ENCODE results near the gene NMS. TPM values are rescaled to one million over a fixed set of nuclear protein-coding genes. Genes with fewer than 3 reads are reported as not detected.

The NMS gene
- total RNA-seq, 1 experiment from 2014 or later = not detected

GRCh38 chr2:100524331-100524730, 54.0 kb downstream of the NMS start:
- no peaks in the 10 kb centered on the region for H3K79me2 ChIP-seq (ENCODE audit: low read length)
- H3K9me2 ChIP-seq (replicated peaks; ENCODE audit: low read length) = no peaks in the 10 kb centered on the region
- BruUV-seq (replicated peaks) = no TSS peak
- no peaks in the 10 kb centered on the region for H3K36me3 ChIP-seq (ENCODE audit: low read depth, low read length)
- ATAC-seq (no peak), DNase-seq (peak; percentile 7)
- no peaks in the 10 kb centered on the region for H3F3A ChIP-seq (ENCODE audit: low read length, unreplicated experiment)
- CTCF ChIA-PET = no interaction called here
- H3K4me1 ChIP-seq (ENCODE audit: insufficient read depth, low read length) = no peaks in the 10 kb centered on the region
- no peaks in the 10 kb centered on the region for H4K20me1 ChIP-seq (ENCODE audit: low read length)
- TF ChIP-seq CTCF (conservative IDR thresholded peaks at IDR 0.05; ENCODE audit: low read depth, low read length) = no peak
- no peak for TF ChIP-seq EZH2 (IDR thresholded peaks at IDR 0.05; ENCODE audit: low read length, unreplicated experiment)
- TF ChIP-seq EZH2phosphoT487 (IDR thresholded peaks at IDR 0.05; ENCODE audit: borderline replicate concordance, low read length) = no peak
- H3K27me3 ChIP-seq (ENCODE audit: low read length) = no peaks in the 10 kb centered on the region
- H3K9me3 ChIP-seq (ENCODE audit: low read length) = no peaks in the 10 kb centered on the region
- POLR2A ChIA-PET (ENCODE audit: unreplicated experiment) = no interaction called here
- intact Hi-C loops (cut with micrococcal nuclease) = no loop called here
- H2AFZ ChIP-seq (ENCODE audit: low read length) = no peak overlapping the region
- no peak overlapping the region for H3K27ac ChIP-seq (ENCODE audit: low read length)
- no peak overlapping the region for H3K4me3 ChIP-seq (ENCODE audit: low read length)
- H3K4me2 ChIP-seq (ENCODE audit: low read length) = no peak overlapping the region
- H3K9ac ChIP-seq (ENCODE audit: low read length) = no peak overlapping the region

- Histone ChIP-seq H3K4me3 (ENCODE audit: low read length) (no peak overlapping the region), H3K27ac (ENCODE audit: low read length) (no peak overlapping the region), H3K4me1 (ENCODE audit: insufficient read depth, low read length) (no peaks in the 10 kb centered on the region), H3K9me3 (ENCODE audit: low read length) (no peaks in the 10 kb centered on the region), H3K9me2 (replicated peaks; ENCODE audit: low read length) (no peaks in the 10 kb centered on the region), H3K4me2 (ENCODE audit: low read length) (no peak overlapping the region), H4K20me1 (ENCODE audit: low read length) (no peaks in the 10 kb centered on the region), H2AFZ (ENCODE audit: low read length) (no peak overlapping the region), H3F3A (ENCODE audit: low read length, unreplicated experiment) (no peaks in the 10 kb centered on the region), H3K9ac (ENCODE audit: low read length) (no peak overlapping the region), H3K79me2 (ENCODE audit: low read length) (no peaks in the 10 kb centered on the region), H3K36me3 (ENCODE audit: low read depth, low read length) (no peaks in the 10 kb centered on the region), H3K27me3 (ENCODE audit: low read length) (no peaks in the 10 kb centered on the region)
- no peak for ATAC-seq
- no peak for DNase-seq
- intact Hi-C loops (cut with micrococcal nuclease) = no loop called here
- ChIA-PET POLR2A (ENCODE audit: unreplicated experiment) (no interaction called here), CTCF (no interaction called here)
- BruUV-seq (replicated peaks) = no TSS peak
- TF ChIP-seq CTCF (conservative IDR thresholded peaks at IDR 0.05; ENCODE audit: low read depth, low read length) = no peak
Measured at GRCh38 chr2:100526868-100527267, 56.6 kb downstream of the NMS start.

GRCh38 chr2:100527440-100528015, 57.2 kb downstream of the NMS start:
- TF ChIP-seq EZH2phosphoT487 (IDR thresholded peaks at IDR 0.05; ENCODE audit: borderline replicate concordance, low read length) (no peak), CTCF (conservative IDR thresholded peaks at IDR 0.05; ENCODE audit: low read depth, low read length) (no peak), EZH2 (IDR thresholded peaks at IDR 0.05; ENCODE audit: low read length, unreplicated experiment) (no peak)
- Histone ChIP-seq H4K20me1 (ENCODE audit: low read length) (no peaks in the 10 kb centered on the region), H3K79me2 (ENCODE audit: low read length) (no peaks in the 10 kb centered on the region), H3K9me3 (ENCODE audit: low read length) (no peaks in the 10 kb centered on the region), H3K36me3 (ENCODE audit: low read depth, low read length) (no peaks in the 10 kb centered on the region), H3K27ac (ENCODE audit: low read length) (no peak overlapping the region), H3K9ac (ENCODE audit: low read length) (no peak overlapping the region), H2AFZ (ENCODE audit: low read length) (no peak overlapping the region), H3K4me1 (ENCODE audit: insufficient read depth, low read length) (no peaks in the 10 kb centered on the region), H3K9me2 (replicated peaks; ENCODE audit: low read length) (no peaks in the 10 kb centered on the region), H3K4me2 (ENCODE audit: low read length) (no peak overlapping the region), H3F3A (ENCODE audit: low read length, unreplicated experiment) (no peaks in the 10 kb centered on the region), H3K4me3 (ENCODE audit: low read length) (no peak overlapping the region), H3K27me3 (ENCODE audit: low read length) (no peaks in the 10 kb centered on the region)
- POLR2A ChIA-PET (ENCODE audit: unreplicated experiment) = no interaction called here
- ATAC-seq (no peak), DNase-seq (no peak)
- intact Hi-C loops (cut with micrococcal nuclease) = no loop called here
- no TSS peak for BruUV-seq (replicated peaks)
- CTCF ChIA-PET = no interaction called here

All from PC-3 (cell line).